ENCODE measurements around the gene G6PC1. TPM values are rescaled to one million over a fixed set of nuclear protein-coding genes. Genes with fewer than 3 reads are reported as not detected.

The G6PC1 gene
- total and polyA plus RNA-seq, 2 of the 13 experiments (the other 11 are each of a cell fraction or from before 2014, with no cell fraction given), result 1.7 to 37.9 TPM

- TF ChIP-seq, protein P1, sequence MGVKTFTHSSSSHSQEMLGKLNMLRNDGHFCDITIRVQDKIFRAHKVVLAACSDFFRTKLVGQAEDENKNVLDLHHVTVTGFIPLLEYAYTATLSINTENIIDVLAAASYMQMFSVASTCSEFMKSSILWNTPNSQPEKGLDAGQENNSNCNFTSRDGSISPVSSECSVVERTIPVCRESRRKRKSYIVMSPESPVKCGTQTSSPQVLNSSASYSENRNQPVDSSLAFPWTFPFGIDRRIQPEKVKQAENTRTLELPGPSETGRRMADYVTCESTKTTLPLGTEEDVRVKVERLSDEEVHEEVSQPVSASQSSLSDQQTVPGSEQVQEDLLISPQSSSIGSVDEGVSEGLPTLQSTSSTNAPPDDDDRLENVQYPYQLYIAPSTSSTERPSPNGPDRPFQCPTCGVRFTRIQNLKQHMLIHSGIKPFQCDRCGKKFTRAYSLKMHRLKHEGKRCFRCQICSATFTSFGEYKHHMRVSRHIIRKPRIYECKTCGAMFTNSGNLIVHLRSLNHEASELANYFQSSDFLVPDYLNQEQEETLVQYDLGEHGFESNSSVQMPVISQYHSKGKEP (CRISPR knock-in tag; IDR thresholded peaks at IDR 0.05), result no peak
- 0 out of 2 replicates have a peak, but pooled peaks have one; percentile 4 for TF ChIP-seq ZSCAN29 (CRISPR knock-in tag; conservative IDR thresholded peaks at IDR 0.05)
- TF ChIP-seq ZNF382 (CRISPR knock-in tag; IDR thresholded peaks at IDR 0.05; ENCODE audit: borderline replicate concordance), result no peak
- TF ChIP-seq KLF11 (CRISPR knock-in tag; IDR thresholded peaks at IDR 0.05), result no peak
- TF ChIP-seq CBFB (CRISPR knock-in tag; IDR thresholded peaks at IDR 0.05), result no peak
- TF ChIP-seq ZNF468 (CRISPR knock-in tag; IDR thresholded peaks at IDR 0.05), result no peak
- TF ChIP-seq RAD21 (CRISPR knock-in tag; IDR thresholded peaks at IDR 0.05), result no peak
- no peak for TF ChIP-seq TOPORS (CRISPR knock-in tag; IDR thresholded peaks at IDR 0.05)
- no peak for TF ChIP-seq WIZ (CRISPR knock-in tag; IDR thresholded peaks at IDR 0.05)
- TF ChIP-seq CAMTA2 (CRISPR knock-in tag; IDR thresholded peaks at IDR 0.05; ENCODE audit: borderline replicate concordance), result no peak
- no peak for TF ChIP-seq ZNF891 (CRISPR knock-in tag; IDR thresholded peaks at IDR 0.05)
- TF ChIP-seq ZNF33A (CRISPR knock-in tag; IDR thresholded peaks at IDR 0.05; ENCODE audit: borderline replicate concordance), result no peak
- TF ChIP-seq SRSF4 (IDR thresholded peaks at IDR 0.05; ENCODE audit: low read depth, low read length, poor library complexity, severe bottlenecking), result no peak
- TF ChIP-seq HNRNPL (IDR thresholded peaks at IDR 0.05; ENCODE audit: low read depth, low read length), result no peak
- TF ChIP-seq NBN (conservative IDR thresholded peaks at IDR 0.05), result no peak
- TF ChIP-seq, protein P2, sequence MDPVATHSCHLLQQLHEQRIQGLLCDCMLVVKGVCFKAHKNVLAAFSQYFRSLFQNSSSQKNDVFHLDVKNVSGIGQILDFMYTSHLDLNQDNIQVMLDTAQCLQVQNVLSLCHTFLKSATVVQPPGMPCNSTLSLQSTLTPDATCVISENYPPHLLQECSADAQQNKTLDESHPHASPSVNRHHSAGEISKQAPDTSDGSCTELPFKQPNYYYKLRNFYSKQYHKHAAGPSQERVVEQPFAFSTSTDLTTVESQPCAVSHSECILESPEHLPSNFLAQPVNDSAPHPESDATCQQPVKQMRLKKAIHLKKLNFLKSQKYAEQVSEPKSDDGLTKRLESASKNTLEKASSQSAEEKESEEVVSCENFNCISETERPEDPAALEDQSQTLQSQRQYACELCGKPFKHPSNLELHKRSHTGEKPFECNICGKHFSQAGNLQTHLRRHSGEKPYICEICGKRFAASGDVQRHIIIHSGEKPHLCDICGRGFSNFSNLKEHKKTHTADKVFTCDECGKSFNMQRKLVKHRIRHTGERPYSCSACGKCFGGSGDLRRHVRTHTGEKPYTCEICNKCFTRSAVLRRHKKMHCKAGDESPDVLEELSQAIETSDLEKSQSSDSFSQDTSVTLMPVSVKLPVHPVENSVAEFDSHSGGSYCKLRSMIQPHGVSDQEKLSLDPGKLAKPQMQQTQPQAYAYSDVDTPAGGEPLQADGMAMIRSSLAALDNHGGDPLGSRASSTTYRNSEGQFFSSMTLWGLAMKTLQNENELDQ (CRISPR knock-in tag; IDR thresholded peaks at IDR 0.05; ENCODE audit: borderline replicate concordance), result no peak
- no peak for TF ChIP-seq POLR2G (IDR thresholded peaks at IDR 0.05; ENCODE audit: low read depth, low read length)
- no peak for TF ChIP-seq U2AF1 (optimal IDR thresholded peaks at IDR 0.05; ENCODE audit: low read depth, low read length)
- TF ChIP-seq MTF2 (CRISPR knock-in tag; IDR thresholded peaks at IDR 0.05; ENCODE audit: borderline replicate concordance), result peak; percentile 65; the same call in 1 of the 2 replicates
- TF ChIP-seq ZNF235 (CRISPR knock-in tag; IDR thresholded peaks at IDR 0.05; ENCODE audit: borderline replicate concordance), result no peak
- TF ChIP-seq ZBTB39 (CRISPR knock-in tag; IDR thresholded peaks at IDR 0.05), result 0 out of 2 replicates have a peak, but pooled peaks have one; percentile 53
- peak; percentile 79; the same call in 1 of the 2 replicates for TF ChIP-seq THRA (CRISPR knock-in tag; IDR thresholded peaks at IDR 0.05; ENCODE audit: borderline replicate concordance)
- 0 out of 2 replicates have a peak, but pooled peaks have one; percentile 13 for TF ChIP-seq ZNF329 (CRISPR knock-in tag; IDR thresholded peaks at IDR 0.05; ENCODE audit: low read depth)
Measured at GRCh38 chr17:42865638-42866094, 34.9 kb upstream of the G6PC1 start (continued).

Measured in HepG2 (cell line).